Gastrocnemius medialis (tissue), 4 donors: Measurements from ENCODE around the gene SH2B3. TPM values are rescaled to one million over a fixed set of nuclear protein-coding genes. Genes with fewer than 3 reads are reported as not detected.
A peak's percentile ranks its signal among the peaks of the same experiment; 100 is the strongest.

Experiments
- ATAC-seq, 2 donors: fragments of 150-250 bp; one replicate each; pipeline ENCODE4 v1.9.1; 2016
- DNase-seq, 2 donors: peaks; one replicate each; pipeline ENCODE4 v3.0.0-alpha.2; 2019
- H3K27ac ChIP-seq, 4 donors: fragments of 200-600 bp; sonication (generic); 1 replicate in 1 of 4; 2 replicates in 3 of 4; pipeline ENCODE4 v1.5.1; 2016 to 2018; ENCODE audit warnings: mild to moderate bottlenecking in 2 of 4, moderate library complexity in 1 of 4
- H3K27me3 ChIP-seq, 3 donors: fragments of 200-600 bp; sonication (generic) in 2 of 3; 1 replicate in 1 of 3; 2 replicates in 2 of 3; pipeline versions ENCODE4 v1.5.1 to v1.6.0; 2016 to 2019; ENCODE audit warnings: mild to moderate bottlenecking in 1 of 3, moderate library complexity in 1 of 3
- H3K36me3 ChIP-seq, 2 donors: fragments of 200-600 bp; sonication (generic) in 1 of 2; one replicate each; pipeline ENCODE4 v1.5.1; 2017 to 2018
- H3K4me1 ChIP-seq, 2 donors: fragments of 200-600 bp; sonication (generic) in 1 of 2; one replicate each; pipeline ENCODE4 v1.5.1; 2016 to 2017; ENCODE audit warnings: mild to moderate bottlenecking in 2 of 2
- H3K4me3 ChIP-seq, 4 donors: fragments of 200-600 bp; sonication (generic) in 3 of 4; 1 replicate in 1 of 4; 2 replicates in 3 of 4; pipeline ENCODE4 v1.5.1; 2016 to 2019; ENCODE audit warnings: mild to moderate bottlenecking in 2 of 4
- H3K9me3 ChIP-seq, 3 donors: fragments of 200-600 bp; sonication (generic) in 2 of 3; 1 replicate in 1 of 3; 2 replicates in 2 of 3; pipeline ENCODE4 v1.5.1; 2016 to 2019
- CTCF ChIP-seq, 5 experiments: fragments of 450-650 bp in 3 of 5; fragments of 200-600 bp in 2 of 5; sonication (generic) in 2 of 5; IDR thresholded peaks in 4 of 5; conservative IDR thresholded peaks in 1 of 5; 1 replicate in 4 of 5; 2 replicates in 1 of 5; pipeline ENCODE4 v1.5.1; 2016 to 2019; ENCODE audit warnings: antibody characterized with exemption in 5 of 5, mild to moderate bottlenecking in 3 of 5, moderate library complexity in 3 of 5
- POLR2A ChIP-seq, 2 donors: fragments of 450-650 bp; IDR thresholded peaks; one replicate each; pipeline ENCODE4 v1.6.1; 2017; ENCODE audit warnings: antibody characterized with exemption in 2 of 2, mild to moderate bottlenecking in 2 of 2, moderate library complexity in 2 of 2
- in situ Hi-C, 4 donors: fragments of 200-750 bp; cut with MboI; loops; one replicate each; pipeline versions ENCODE4 v1.15.0 to v1.8.0; 2017; ENCODE audit warnings: low sequenced_read_pairs in 4 of 4
- intact Hi-C: fragments of 100-400 bp; cut with DNase I; formaldehyde crosslinking; loops from one replicate; pipeline ENCODE4 v1.15.1; 2023; ENCODE audit warnings: low total_unique reads
- total RNA-seq, 4 donors: library from RNA; depleted of rRNA; stranded (reverse); fragments of >200 nt; gene quantifications; one replicate each; pipeline versions ENCODE4 v1.1.0 to v1.2.3, GENCODE V29; 2016

SH2B3 gene
- total RNA-seq, 4 donors from 2014 or later = 10.4 to 20.0 (median 15.5) TPM

GRCh38 chr12:111434680-111435338 is 29.1 kb downstream of the SH2B3 start:
- TF ChIP-seq POLR2A (IDR thresholded peaks at IDR 0.05) (peak in 1 of 2 donors; percentile 37), CTCF (IDR thresholded peaks at IDR 0.05 in 4 of 5, conservative IDR thresholded peaks at IDR 0.05 in 1 of 5) (no peak)
- H3K4me1 ChIP-seq = peaks cover 51 to 63% of the 10 kb centered on the region in 2 donors
- H3K9me3 ChIP-seq = no peaks in the 10 kb centered on the region
- intact Hi-C loops (no loop called here), in situ Hi-C loops (no loop called here)
- peak overlapping the region; percentile 72 to 89 (median 78) for H3K27ac ChIP-seq
- peak; percentile 83 to 84 for DNase-seq
- no peaks in the 10 kb centered on the region for H3K27me3 ChIP-seq
- H3K36me3 ChIP-seq = no peaks in the 10 kb centered on the region
- peak; percentile 78 to 83 for ATAC-seq
- H3K4me3 ChIP-seq = peak overlapping the region; percentile 8 to 34 (median 18)

GRCh38 chr12:111435661-111436201 is 30.0 kb downstream of the SH2B3 start:
- in situ Hi-C loops = no loop called here
- H3K9me3 ChIP-seq = no peaks in the 10 kb centered on the region
- intact Hi-C loops = no loop called here
- peaks cover 50 to 65% of the 10 kb centered on the region in 2 donors for H3K4me1 ChIP-seq
- no peaks in the 10 kb centered on the region for H3K36me3 ChIP-seq
- peak overlapping the region; percentile 72 to 89 (median 78) for H3K27ac ChIP-seq
- DNase-seq (no peak), ATAC-seq (no peak)
- H3K27me3 ChIP-seq = no peaks in the 10 kb centered on the region
- TF ChIP-seq POLR2A (IDR thresholded peaks at IDR 0.05) = no peak
- no peak for TF ChIP-seq CTCF (IDR thresholded peaks at IDR 0.05 in 4 of 5, conservative IDR thresholded peaks at IDR 0.05 in 1 of 5)
- no peak overlapping the region for H3K4me3 ChIP-seq

- Histone ChIP-seq H3K4me1 (peaks cover 45 to 63% of the 10 kb centered on the region in 2 donors), H3K4me3 (no peak overlapping the region), H3K27me3 (no peaks in the 10 kb centered on the region), H3K36me3 (no peaks in the 10 kb centered on the region), H3K27ac (peak overlapping the region; percentile 34 to 89 (median 76)), H3K9me3 (no peaks in the 10 kb centered on the region)
- ATAC-seq = no peak
- TF ChIP-seq CTCF (IDR thresholded peaks at IDR 0.05 in 4 of 5, conservative IDR thresholded peaks at IDR 0.05 in 1 of 5) = no peak
- no peak for TF ChIP-seq POLR2A (IDR thresholded peaks at IDR 0.05)
- DNase-seq = no peak
- in situ Hi-C loops = no loop called here
- intact Hi-C loops = no loop called here
These were observed 30.5 kb downstream of the SH2B3 start for GRCh38 chr12:111436266-111436665.

GRCh38 chr12:111436811-111437210 is 31.1 kb downstream of the SH2B3 start:
- DNase-seq = no peak
- Histone ChIP-seq H3K36me3 (no peaks in the 10 kb centered on the region), H3K27me3 (no peaks in the 10 kb centered on the region), H3K9me3 (no peaks in the 10 kb centered on the region), H3K27ac (peak overlapping the region; percentile 48 to 89 (median 76)), H3K4me3 (no peak overlapping the region), H3K4me1 (peaks cover 43 to 61% of the 10 kb centered on the region in 2 donors)
- in situ Hi-C loops = no loop called here
- no peak for ATAC-seq
- intact Hi-C loops = no loop called here
- TF ChIP-seq CTCF (IDR thresholded peaks at IDR 0.05 in 4 of 5, conservative IDR thresholded peaks at IDR 0.05 in 1 of 5) = no peak
- TF ChIP-seq POLR2A (IDR thresholded peaks at IDR 0.05) = no peak
